GM18868 (cell line): ENCODE data around the gene GRIK3.

ENCODE experiments used
- ATAC-seq: cut with Tn5 transposase; IDR thresholded peaks from one replicate; pipeline ENCODE4 v1.9.1; 2021; ENCODE audit warnings: mild to moderate bottlenecking, moderate library complexity; ENCODE audit not compliant: unreplicated experiment

GRIK3 gene

DNA sequence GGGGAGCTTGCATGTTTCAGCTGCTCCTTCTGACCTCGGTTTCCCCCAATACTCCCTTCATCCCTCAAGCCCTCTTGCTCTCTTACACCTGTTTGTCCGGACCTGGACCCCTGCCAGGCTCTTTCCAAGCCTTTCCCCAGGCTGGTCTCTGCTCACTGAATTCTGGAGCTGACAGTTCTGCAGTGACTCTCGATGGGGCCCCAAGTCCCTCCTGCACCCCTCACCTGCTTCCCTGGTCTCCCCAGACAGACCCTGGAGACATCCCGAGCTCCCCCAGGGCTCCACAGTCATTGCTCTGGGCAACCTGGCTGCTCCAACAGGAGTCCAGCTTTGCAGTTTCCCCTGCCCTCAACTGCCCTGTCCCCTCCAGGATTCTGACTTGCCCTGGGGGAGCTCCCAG lies 198.6 kb downstream of the GRIK3 start:
- ATAC-seq = no peak

DNA sequence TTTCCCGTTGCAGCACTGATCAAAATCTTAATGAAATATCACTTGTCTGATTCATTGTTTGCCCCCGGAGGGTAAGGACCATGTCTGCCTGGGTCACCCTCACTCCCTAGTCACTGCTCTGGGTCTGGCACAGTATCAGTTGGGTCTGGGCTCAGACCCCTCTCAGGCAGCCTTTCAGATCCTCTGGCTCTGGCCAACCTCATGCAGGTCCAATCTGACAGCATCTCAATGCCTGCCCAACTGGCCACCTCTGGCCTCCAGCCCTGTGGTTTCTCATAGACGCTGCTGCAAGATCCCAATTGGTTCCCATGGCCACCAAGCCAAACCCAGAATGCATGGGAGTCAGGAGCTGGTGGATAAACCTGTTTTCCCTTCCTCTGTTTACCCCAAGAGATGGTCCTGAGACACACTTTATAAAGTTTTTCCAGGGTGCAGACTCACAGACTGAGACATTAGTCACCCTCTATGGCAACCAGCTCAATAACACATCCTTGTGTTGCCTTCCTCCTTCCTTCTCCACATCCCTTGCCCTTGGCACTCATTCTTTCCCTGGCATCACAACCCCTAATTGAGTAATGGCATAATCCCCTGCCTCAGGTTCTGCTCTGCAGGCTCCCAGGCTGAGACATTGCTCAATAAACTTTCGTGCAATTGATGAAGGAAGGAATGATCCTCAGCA lies 199.2 kb downstream of the GRIK3 start:
- no peak for ATAC-seq

- no peak for ATAC-seq
Measured at GRCh38 chr1:36834586-36834985, 199.7 kb downstream of the GRIK3 start.

- no peak for ATAC-seq
Measured at GRCh38 chr1:36831186-36831810, 203.0 kb downstream of the GRIK3 start.

DNA sequence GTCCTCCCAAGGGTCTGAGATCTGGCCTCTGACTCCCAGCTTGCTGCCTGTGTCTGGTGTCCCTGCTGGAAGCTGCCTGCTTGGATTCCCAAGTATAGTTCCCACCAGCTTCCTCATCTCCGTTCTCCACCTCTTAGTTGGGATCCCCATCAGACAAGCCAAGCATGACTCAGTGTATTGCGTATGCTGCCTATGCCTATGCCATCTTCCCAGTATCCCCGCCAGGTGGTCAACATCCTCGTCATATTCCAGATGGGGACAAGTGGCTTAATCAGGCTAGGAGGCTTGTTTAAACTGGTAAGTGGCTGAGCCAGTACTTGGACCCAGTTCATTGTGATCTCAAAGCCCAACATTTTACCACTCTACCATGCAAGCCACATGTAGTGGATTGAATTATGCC lies 204.4 kb downstream of the GRIK3 start:
- ATAC-seq = no peak

DNA sequence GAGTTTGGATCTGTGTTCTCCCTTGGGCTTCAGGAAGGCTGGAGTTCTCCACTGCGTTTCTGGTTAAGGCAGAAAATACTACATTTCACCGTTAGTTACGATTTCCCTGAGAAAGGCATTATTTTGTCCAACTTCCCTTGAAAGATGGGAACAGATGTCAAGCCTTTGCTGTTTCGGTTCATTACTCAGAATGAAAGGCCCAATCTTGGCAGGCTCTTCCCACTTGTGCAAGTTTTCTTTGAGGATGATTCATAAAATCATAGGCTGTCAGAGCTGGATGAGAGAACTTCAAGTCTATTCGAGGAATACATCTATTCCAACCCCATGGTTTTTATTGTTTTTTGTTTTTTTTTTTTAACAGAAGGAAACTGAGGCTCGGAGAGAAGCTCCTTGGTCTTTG lies 205.2 kb downstream of the GRIK3 start:
- no peak for ATAC-seq

- ATAC-seq = no peak
Measured at GRCh38 chr1:36825226-36825625, 209.1 kb downstream of the GRIK3 start.

- ATAC-seq = no peak
Measured at GRCh38 chr1:36824390-36824861, 209.9 kb downstream of the GRIK3 start.

- ATAC-seq = no peak
Measured at GRCh38 chr1:36822648-36823047, 211.7 kb downstream of the GRIK3 start.

DNA sequence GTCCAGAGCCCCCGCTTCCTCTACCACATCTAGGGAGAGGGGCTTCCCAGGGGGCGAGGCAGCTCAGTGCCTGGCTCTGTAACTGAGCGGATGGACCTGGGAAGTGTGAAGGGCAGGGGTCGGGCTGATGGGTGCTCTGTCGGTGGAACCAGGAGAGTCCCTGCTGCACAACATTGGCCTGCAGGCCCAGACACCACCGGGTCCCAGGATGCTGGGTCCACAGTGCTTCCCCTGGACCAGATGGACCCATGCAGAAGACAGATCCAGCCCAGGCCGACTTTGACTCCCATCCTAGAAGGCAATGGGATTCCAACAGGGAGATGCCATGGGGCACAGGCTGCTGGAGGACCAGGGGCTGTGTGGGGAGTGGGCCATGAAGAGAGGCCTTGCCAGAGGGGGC lies 212.9 kb downstream of the GRIK3 start:
- no peak for ATAC-seq

DNA sequence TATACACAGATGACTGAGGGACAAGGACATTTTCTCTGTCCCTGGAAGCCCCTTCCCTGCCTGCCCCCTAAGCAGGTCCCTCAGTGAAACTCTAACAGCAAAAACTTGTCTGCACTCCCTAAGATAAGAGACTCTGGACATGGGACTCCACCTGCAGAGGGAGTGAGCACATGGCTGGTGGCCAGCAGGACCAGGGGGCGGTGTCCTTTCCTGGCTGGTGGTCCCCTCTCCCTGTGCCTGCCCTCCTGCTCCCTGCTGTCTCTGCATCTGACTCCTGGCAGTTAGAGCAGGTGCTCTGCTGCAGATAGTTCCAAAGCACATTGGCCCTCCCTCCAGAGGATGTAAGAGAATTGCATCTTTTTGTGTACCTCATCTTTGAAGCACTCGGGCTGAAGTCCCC lies 215.5 kb downstream of the GRIK3 start:
- ATAC-seq = no peak

DNA sequence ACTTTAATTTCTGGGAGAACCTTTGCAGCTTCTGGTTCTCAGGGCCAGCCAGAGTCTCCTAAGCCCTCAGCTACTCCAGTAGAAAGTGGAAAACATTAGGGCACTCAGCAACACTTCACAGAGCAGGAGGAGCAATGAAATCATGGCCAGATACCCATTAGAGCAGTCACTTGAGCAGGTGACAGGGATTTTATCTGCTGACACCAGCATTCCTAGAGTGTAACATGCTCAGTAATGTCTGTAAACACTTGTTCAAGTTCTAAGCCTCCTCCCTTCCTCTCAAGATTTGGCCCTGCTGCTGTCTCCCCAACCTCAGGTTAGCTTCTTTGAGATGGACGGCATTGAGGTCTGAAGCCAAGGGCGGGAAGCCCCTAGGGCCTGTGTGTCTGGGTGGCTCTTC lies 218.0 kb downstream of the GRIK3 start:
- ATAC-seq = no peak

GRCh38 chr1:36814774-36815173 lies 219.5 kb downstream of the GRIK3 start:
- ATAC-seq = no peak

DNA sequence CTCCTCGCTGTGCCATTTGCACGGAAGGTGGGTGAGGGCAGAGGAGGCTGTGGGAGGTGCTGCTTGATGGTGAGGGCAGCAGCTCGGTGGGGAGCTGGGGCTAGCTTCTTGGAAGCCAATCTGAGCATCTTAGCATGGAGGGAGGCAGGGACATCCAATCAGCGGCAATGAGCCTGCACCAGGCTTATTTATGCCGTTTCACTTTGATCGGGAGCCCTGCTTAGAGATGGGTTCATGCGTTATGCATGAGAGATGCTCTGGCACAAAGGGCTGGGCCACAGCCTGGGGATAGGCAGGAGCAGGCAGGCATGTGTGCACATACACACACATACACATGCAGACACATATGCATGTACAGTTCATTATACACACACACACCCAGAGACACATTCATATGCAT lies 220.2 kb downstream of the GRIK3 start:
- no peak for ATAC-seq

DNA sequence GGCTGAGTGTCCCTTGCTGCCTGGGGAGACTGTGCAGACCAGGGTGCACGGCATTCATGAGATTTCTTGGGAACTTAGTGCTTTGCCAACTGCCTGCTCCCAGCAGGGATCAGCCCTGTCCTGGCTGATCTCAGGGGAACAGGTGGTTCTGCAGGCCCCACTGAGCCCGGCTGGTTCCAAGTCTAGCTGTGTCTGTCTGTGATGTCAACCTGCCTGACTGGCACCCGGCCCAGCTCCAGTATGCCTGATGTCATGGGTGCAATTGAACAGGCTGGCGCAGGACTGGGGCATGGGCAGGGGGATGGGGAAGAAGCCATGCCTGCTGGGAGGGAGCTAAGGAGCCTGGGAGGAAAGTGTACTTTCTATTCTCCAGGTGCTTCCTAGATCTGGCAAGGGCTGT lies 227.1 kb downstream of the GRIK3 start:
- no peak for ATAC-seq

DNA sequence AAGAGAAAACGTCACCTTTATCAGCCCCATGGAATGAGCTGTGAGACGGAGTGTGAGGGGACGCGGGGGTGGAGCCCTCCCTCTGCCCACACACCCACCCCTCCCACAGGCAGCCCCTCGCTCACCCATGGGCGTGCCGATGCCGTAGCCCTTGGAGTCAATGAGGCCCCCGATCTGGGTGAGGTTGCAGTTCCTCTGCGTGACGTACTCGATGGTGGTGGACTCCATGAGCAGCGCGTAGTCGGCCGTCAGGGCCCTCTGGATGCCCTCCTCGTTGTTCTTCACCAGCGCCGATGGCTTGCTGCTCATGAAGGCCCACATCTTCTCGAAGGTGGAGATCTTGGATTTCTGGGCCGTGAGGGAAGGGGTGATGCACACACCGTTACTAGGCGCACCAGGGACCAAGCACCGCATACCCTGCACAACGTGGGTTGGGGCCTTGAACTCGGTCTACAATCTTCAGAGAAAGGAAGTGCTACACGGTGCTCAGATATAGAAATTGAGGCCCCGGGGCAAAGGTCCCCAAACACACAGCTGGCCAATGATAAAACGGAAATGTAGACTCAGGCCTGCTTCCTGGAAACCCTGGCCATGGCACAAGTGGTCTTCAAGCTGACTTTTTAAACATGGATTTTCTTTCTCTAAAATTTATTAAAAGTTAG lies 228.2 kb downstream of the GRIK3 start:
- no peak for ATAC-seq

GRCh38 chr1:36804669-36805314 lies 229.5 kb downstream of the GRIK3 start:
- no peak for ATAC-seq

DNA sequence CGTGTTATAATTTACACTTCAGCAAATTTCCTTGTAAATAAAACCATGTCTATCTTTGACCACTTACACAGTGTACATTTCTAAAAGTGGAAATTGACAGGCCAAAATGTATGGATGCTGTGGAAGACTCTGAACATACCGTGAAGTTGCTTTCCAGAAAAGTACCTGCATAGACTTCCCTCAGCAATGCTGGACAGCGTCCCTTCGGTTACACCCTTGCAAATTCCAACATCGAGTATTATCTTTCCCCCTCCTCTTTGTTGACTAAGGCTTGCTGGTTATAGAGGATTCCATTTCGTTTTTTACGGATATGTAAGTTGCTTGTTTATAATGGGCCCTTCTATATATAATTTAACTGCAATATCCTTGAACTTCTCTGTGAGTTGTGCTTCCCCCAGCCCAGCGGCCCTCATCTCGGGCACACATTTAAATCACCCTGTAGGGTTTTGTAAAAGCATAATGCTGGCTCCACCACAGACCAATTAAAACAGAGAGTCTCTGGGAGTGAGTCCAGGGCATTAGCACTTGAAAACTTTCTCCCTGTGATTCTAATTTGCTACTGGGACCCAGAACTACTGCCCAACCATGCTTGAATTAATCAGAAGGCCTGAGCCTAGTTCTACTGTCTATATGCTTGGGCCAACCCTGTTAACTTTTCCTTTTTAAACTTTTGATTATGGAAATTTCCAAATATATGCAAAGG lies 230.3 kb downstream of the GRIK3 start:
- no peak for ATAC-seq

- no peak for ATAC-seq
Measured at GRCh38 chr1:36802018-36802417, 232.3 kb downstream of the GRIK3 start.

GRCh38 chr1:36797761-36798160 lies 236.6 kb downstream of the GRIK3 start:
- no peak for ATAC-seq

- ATAC-seq = no peak
Measured at GRCh38 chr1:36796733-36797132, 237.6 kb downstream of the GRIK3 start.
